Aorta (tissue), 5 donors: ENCODE data around the gene TMEM150A. TPM values are rescaled to one million over a fixed set of nuclear protein-coding genes. Genes with fewer than 3 reads are reported as not detected.
"Not testable (repeated sequence)": the region's sequence is repeated elsewhere in the genome, so short reads cannot be mapped to it uniquely, and the experiment has no call there.

Experiments
- ATAC-seq: fragments of 200-7000 bp; cut with Tn5 transposase; one replicate; pipeline ENCODE4 v1.9.1; 2022; ENCODE audit warnings: moderate library complexity; ENCODE audit not compliant: low FRiP score
- DNase-seq, 2 donors: peaks; one replicate each; pipeline ENCODE4 v3.0.0-alpha.2; 2020
- H3K27ac ChIP-seq, 2 donors: one replicate each; pipeline ENCODE4 v1.5.1; 2013; ENCODE audit warnings: low read length in 2 of 2, mild to moderate bottlenecking in 2 of 2, moderate library complexity in 2 of 2, control low read depth in 1 of 2, inconsistent platforms in 1 of 2, low read depth in 1 of 2
- H3K27me3 ChIP-seq, 2 donors: one replicate each; pipeline ENCODE4 v1.6.1; 2013; ENCODE audit warnings: control low read depth in 1 of 2, low read length in 1 of 2, mild to moderate bottlenecking in 1 of 2, moderate library complexity in 1 of 2; ENCODE audit not compliant: insufficient read depth in 2 of 2, control insufficient read depth in 1 of 2
- H3K36me3 ChIP-seq, 2 donors: one replicate each; pipeline ENCODE4 v1.6.1; 2013; ENCODE audit warnings: control low read depth in 1 of 2, low read length in 1 of 2, mild to moderate bottlenecking in 1 of 2; ENCODE audit not compliant: insufficient read depth in 2 of 2, control insufficient read depth in 1 of 2
- H3K4me1 ChIP-seq, 2 donors: one replicate each; pipeline ENCODE4 v1.6.1; 2013; ENCODE audit warnings: low read length in 2 of 2, control low read depth in 1 of 2, mild to moderate bottlenecking in 1 of 2, moderate library complexity in 1 of 2; ENCODE audit not compliant: insufficient read depth in 2 of 2, control insufficient read depth in 1 of 2
- H3K4me3 ChIP-seq, 2 donors: one replicate each; pipeline ENCODE4 v1.5.1; 2013; ENCODE audit warnings: low read length in 2 of 2, control low read depth in 1 of 2, mild to moderate bottlenecking in 1 of 2
- H3K9me3 ChIP-seq: one replicate; pipeline ENCODE4 v1.6.1; 2013; ENCODE audit warnings: mild to moderate bottlenecking, low read length; ENCODE audit not compliant: control insufficient read depth
- WGBS, 2 donors: extraction: QIAGEN DNeasy Blood & Tissue Kit; methylation state at CpG; one replicate each; pipeline ENCODE4 v1.1.7; 2013; 5-methylcytosine and 5-hydroxymethylcytosine counted together
- intact Hi-C, 2 donors: fragments of 100-400 bp; cut with DNase I; formaldehyde crosslinking; loops; one replicate each; pipeline versions ENCODE4 v1.14.2 to v1.15.0; 2022
- polyA plus RNA-seq, 2 donors: library from polyadenylated mRNA; stranded (reverse); fragments of 200-250 nt; gene quantifications; one replicate each; pipeline ENCODE4 v1.2.3, GENCODE V29; 2013
- total RNA-seq, 2 donors: library from RNA; stranded (reverse); fragmentation: NEBNext Ultra II Directional; extraction: Animal tissue kit (Norgen Biotek cat#: 25700); gene quantifications; one replicate each; pipeline ENCODE4 v1.2.1, GENCODE V29; 2021
- donor health status: healthy with polysubstance abuse.
- donor health status: Bipolar disorder and iron deficiency.
- donor health status: DM: no; HTN: no; CAD: no.
- donor health status: DM: no; HTN: no; CAD: no.
- donor health status: DM: yes; HTN: yes; CAD: no.

Gene TMEM150A
- total and polyA plus RNA-seq, 4 donors = 13.9 to 27.8 (median 18.5) TPM

DNA sequence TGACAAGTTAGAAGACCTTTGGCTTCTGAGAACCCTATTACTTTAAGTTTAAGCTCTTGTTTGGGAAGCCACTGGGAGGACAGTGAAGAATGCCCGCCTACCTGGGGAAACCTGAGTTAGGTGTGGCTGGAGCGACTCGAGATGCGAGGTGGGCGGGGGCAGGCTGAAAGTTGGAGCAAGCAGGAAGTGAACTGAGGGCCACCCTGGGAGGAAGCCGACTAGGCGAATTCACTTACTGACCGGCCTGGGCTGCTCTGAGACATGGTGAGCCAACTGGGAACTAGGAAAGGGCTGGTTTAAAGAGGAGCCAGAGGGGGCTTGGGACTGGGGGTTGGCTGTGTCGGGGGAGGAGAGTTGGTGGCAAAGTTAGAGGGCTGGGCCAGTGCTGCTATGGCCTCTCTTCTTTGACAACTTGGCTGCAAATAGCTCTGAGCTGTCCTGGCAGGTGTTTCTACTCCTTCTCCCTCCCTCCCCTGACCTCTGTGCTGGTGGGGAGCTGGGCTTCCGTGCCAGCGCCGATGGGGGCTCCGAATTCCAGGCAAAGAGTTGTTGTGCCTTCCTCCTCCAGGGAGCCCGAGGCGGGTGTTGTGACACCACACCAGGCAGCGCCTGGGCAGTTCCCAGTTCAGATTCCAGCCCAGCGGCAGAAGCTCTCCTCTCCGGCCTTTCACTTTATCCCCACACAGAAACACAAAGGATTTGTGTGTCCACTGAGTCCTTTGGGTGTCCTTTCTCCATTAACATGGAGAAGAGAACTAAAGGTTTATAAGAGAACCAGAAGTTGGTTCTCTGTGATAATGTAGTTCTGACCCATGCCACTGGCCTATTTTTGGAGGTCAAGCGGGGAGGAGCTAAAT, 24.9 kb downstream of the TMEM150A start, which contains the start of gene VAMP8:
TSS of gene VAMP8 (plus strand) at position 201 of the 857 bp plus-strand sequence. CDS start at position 262, 61 bp downstream.
- 65 to 70% methylated on average over 19 of the region's 19 CpGs for WGBS, 2 donors
- intact Hi-C loops = no loop called here

DNA sequence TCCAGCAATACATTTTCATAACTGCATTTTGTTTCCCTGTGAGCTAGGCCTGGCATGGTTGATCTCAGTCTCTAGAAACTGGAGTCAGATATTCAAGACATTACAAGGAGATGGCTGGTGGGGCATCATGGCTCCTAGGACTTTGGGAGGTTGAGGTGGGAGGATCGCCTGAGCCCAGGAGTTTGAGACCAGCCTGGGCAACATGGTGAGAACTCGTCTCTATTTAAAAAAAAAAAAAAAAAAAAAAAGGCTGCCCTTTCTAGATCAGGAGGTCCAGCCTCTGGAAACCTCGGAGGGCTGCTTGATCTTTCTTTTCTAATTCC, 25.5 kb downstream of the TMEM150A start:
- H3K27ac ChIP-seq = no peak overlapping the region
- ATAC-seq = no peak
- no peaks in the 10 kb centered on the region for H3K4me1 ChIP-seq
- no peaks in the 10 kb centered on the region for H3K36me3 ChIP-seq
- H3K27me3 ChIP-seq = no peaks in the 10 kb centered on the region
- no peak overlapping the region for H3K4me3 ChIP-seq
- no peak for DNase-seq
- H3K9me3 ChIP-seq = no peaks in the 10 kb centered on the region
- WGBS, 2 donors = 78 to 80% methylated on average over 3 of the region's 3 CpGs
- intact Hi-C loops = no loop called here

More for the DNA sequence above, 24.9 kb downstream of the TMEM150A start, which contains the start of gene VAMP8:
- ATAC-seq = peak; percentile 57
- Histone ChIP-seq H3K27ac (no peak within 1 kb of the TSS), H3K36me3 (no peaks in the 10 kb centered on the region), H3K4me3 (no peak within 1 kb of the TSS), H3K27me3 (no peaks in the 10 kb centered on the region), H3K4me1 (no peaks in the 10 kb centered on the region), H3K9me3 (no peaks in the 10 kb centered on the region)
- DNase-seq = peak in 1 of 2 donors; percentile 72

DNA sequence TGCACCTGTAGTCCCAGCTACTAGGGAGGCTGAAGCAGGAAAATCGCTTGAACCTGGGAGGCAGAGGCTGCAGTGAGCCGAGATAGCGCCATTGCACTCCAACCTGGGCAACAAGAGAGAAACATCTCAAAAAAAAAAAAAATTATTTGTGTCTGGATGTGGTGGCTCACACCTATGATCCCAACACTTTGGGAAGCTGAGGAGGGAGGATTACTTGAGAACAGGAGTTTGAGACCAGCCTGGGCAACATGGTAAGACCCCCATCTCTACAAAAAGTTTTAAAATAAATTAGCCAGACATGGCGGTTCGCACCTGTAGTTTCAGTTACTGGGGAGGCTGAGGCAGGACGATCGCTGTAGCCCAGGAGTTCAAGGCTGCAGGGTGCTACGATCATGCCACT, 26.8 kb downstream of the TMEM150A start:
- DNase-seq (no peak), ATAC-seq (no peak)
- Histone ChIP-seq H3K27ac (no peak overlapping the region), H3K9me3 (no peaks in the 10 kb centered on the region), H3K27me3 (peaks cover 0 to 2% of the 10 kb centered on the region in 2 donors), H3K4me3 (no peak overlapping the region), H3K36me3 (no peaks in the 10 kb centered on the region), H3K4me1 (no peaks in the 10 kb centered on the region)
- intact Hi-C loops = no loop called here
- WGBS, 2 donors = 82 to 86% methylated on average over 8 of the region's 8 CpGs

DNA sequence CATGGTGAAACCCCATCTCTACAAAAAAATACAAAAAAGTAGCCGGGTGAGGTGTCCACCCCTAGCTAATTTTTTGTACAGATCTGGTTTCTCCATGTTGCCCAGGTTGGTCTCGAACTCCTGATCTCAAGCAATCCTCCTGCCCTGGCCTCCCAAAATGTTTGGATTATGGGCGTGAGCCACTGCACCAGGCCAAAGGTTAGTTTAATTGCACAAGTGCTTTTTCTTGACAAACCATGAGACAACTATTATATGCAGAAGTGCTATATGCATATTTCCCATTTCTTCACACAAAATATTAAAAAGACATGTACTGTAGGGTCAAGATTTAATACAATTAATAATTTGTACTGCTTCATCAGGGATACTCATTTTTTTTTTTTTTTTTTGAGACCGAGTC, 36.2 kb downstream of the TMEM150A start:
- Histone ChIP-seq H3K4me1 (no peaks in the 10 kb centered on the region), H3K27me3 (no peaks in the 10 kb centered on the region), H3K9me3 (no peaks in the 10 kb centered on the region), H3K4me3 (no peak overlapping the region), H3K27ac (no peak overlapping the region), H3K36me3 (no peaks in the 10 kb centered on the region)
- intact Hi-C loops = no loop called here
- no peak for ATAC-seq
- 74 to 86% methylated on average over 4 of the region's 4 CpGs for WGBS, 2 donors
- DNase-seq = no peak

DNA sequence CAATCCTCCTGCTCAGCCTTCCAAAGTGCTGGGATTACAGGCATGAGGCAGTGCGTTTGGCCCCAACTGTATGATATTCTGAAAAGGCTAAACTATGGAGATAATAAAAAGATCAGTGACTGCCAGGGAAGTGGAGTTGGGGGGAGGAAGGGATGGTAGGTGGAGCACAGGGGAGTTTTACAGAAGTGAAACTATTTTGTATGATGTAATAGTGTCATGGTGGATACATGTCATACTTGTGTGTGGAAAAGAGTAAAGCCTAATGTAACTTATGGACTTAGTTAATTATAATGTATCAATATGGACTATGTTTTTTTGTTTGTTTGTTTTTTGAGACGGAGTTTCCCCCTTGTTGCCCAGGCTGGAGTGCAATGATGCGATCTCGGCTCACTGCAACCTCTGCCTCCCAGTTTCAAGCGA, 38.3 kb downstream of the TMEM150A start:
- H3K36me3 ChIP-seq = no peaks in the 10 kb centered on the region
- H3K27me3 ChIP-seq = no peaks in the 10 kb centered on the region
- intact Hi-C loops = loop anchor here (5.0 kb wide), 2 partner anchors 38 to 53 kb away; partner anchors contain the start of genes TMEM150A (in 2 of the 2) and USP39 (in 1 of the 2)
- H3K27ac ChIP-seq = no peak overlapping the region
- no peak overlapping the region for H3K4me3 ChIP-seq
- DNase-seq (no peak), ATAC-seq (no peak)
- WGBS, 2 donors = 89 to 90% methylated on average over 5 of the region's 5 CpGs
- H3K9me3 ChIP-seq = no peaks in the 10 kb centered on the region
- H3K4me1 ChIP-seq = no peaks in the 10 kb centered on the region

DNA sequence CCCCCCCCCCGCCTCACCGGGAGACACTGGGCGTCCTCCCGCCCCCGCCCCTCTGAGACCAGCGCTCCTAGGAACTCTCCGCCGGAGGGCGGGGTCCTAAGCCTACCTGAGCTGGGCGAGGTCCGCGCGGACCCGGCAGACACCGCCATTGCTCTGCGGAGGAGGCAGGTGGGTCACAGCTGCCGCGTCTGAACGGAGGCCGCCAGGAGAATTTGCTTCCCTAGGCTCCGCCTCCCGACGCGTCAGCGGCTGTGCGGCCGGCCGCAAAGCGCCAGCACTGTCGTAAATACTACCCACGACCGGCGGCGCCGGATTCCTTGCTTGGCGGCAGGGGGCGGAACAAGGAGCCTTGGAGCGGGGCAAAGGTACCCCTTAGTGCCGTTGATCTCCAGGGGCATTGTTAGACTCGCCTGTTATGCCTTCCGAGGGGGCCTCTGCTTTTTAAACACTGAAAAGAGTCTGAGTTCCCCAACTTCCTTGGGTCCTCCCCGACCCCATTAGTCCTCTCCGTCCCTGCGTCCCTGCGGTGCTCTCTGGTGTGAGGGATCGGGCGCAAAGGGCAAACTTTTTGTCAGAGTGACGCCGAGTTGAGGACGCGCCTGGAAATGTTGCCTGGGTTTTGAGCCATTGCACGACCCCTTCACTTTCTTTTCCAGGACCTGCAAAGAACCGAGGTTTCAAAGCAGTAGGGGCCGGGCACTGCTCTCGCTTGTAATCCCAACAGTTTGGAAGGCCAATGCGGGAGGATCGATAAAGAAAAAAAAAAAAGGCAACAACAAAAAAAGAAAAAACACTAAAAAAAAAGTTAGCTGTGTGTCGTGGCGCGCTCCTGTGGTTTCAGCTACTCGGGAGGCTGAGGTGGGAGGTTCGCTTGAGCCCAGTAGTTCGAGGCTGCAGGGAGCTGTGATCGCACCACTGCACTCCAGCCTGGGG, 41.0 kb downstream of the TMEM150A start, which contains the start of gene GGCX:
TSS of gene GGCX (minus strand) at position 214 of the 933 bp plus-strand sequence. CDS start at position 149, 65 bp downstream.
- Histone ChIP-seq H3K36me3 (no peaks in the 10 kb centered on the region), H3K9me3 (no peaks in the 10 kb centered on the region), H3K4me3 (peak within 1 kb of the TSS; percentile 63 to 76), H3K27me3 (no peaks in the 10 kb centered on the region), H3K27ac (peak within 1 kb of the TSS in 1 of 2 donors; percentile 39), H3K4me1 (no peaks in the 10 kb centered on the region)
- WGBS, 2 donors = 2 to 3% methylated on average over 60 to 64 of the region's 64 CpGs
- intact Hi-C loops = loop anchor here (5.0 kb wide), 2 partner anchors 41 to 56 kb away; partner anchors contain the start of genes TMEM150A (in 2 of the 2) and USP39 (in 1 of the 2)
- peak; percentile 98 for ATAC-seq
- peak; percentile 97 to 99 for DNase-seq

DNA sequence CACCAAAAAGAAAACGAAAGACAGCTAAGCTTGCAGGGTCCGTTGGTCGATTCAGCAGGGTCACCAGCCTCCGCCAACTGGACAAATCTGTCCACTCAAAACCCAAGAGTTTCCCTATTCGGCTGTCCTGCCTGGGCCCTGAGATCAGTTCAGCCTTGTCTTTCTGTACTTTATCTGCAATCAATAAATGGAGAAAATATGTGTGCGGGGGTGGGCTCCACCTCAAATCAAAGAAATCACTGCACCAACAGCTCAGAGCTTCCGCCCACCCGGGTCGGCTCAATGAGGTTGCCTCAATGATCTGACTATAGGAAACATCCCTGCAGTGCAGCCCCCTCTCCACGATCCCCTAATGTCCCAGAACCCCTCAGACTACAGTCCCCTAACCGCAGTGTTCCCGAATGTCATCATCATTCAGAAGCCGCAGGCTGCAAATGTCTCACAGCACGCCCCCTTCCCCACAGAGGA, 41.7 kb downstream of the TMEM150A start:
- WGBS, 2 donors = 1 to 3% methylated on average over 14 of the region's 14 CpGs

DNA sequence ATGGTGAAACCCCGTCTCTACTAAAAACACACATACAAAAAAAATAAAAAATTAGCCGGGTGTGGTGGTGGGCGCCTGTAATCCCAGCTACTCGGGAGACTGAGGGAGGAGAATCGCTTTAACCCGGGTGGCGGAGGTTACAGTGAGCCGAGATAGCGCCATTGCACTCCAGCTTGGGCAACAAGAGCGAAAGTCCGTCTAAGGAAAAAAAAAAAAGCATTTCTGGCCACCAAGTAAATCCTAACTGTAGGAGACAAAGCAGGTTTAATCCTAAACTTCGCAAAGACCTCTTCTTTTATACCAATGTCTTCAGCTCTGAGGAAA, 42.1 kb downstream of the TMEM150A start:
- H3K36me3 ChIP-seq, H3K27ac ChIP-seq, H3K4me1 ChIP-seq, ATAC-seq, H3K9me3 ChIP-seq, DNase-seq, H3K27me3 ChIP-seq: not testable (repeated sequence)
- intact Hi-C loops = loop anchor here (5.0 kb wide), 2 partner anchors 42 to 57 kb away; partner anchors contain the start of genes TMEM150A (in 2 of the 2) and USP39 (in 1 of the 2)
- WGBS, 2 donors = 81 to 83% methylated on average over 12 of the region's 12 CpGs
- peak overlapping the region in 1 of 2 donors; percentile 76 for H3K4me3 ChIP-seq

More for the DNA sequence above, 41.7 kb downstream of the TMEM150A start:
- Histone ChIP-seq H3K27me3 (no peaks in the 10 kb centered on the region), H3K9me3 (no peaks in the 10 kb centered on the region), H3K36me3 (peaks cover 2 to 3% of the 10 kb centered on the region in 2 donors), H3K4me3 (peak overlapping the region; percentile 63 to 76), H3K4me1 (no peaks in the 10 kb centered on the region), H3K27ac (no peak overlapping the region)
- DNase-seq (no peak), ATAC-seq (peak; percentile 54)
- intact Hi-C loops = loop anchor here (5.0 kb wide), 2 partner anchors 41 to 56 kb away; partner anchors contain the start of genes TMEM150A (in 2 of the 2) and USP39 (in 1 of the 2)
